OCI-LY3 (cell line): ENCODE measurements around the gene SV2B.

Experiments used
- H2AFZ ChIP-seq: fragments of 200-600, 300-600 bp; shearing (Covaris generic); 2 replicates; pipeline ENCODE4 v1.6.0; 2014; ENCODE audit warnings: antibody characterized with exemption, low read depth, low read length
- H3K27ac ChIP-seq: fragments of 200-600, 300-600 bp; sonication (generic); 2 replicates; pipeline ENCODE4 v1.5.1; 2014; ENCODE audit warnings: mild to moderate bottlenecking, low read length, moderate library complexity, mixed read lengths
- H3K27me3 ChIP-seq: fragments of 200-600, 300-600 bp; sonication (generic); 2 replicates; pipeline ENCODE4 v1.6.1; 2014; ENCODE audit warnings: low read depth, low read length, mixed read lengths
- H3K36me3 ChIP-seq: fragments of 200-600, 300-600 bp; sonication (generic); replicated peaks from 2 replicates; pipeline ENCODE3; 2014; ENCODE audit warnings: low read depth, low read length, mixed read lengths
- H3K4me1 ChIP-seq: fragments of 300-600, 200-600 bp; sonication (generic); 2 replicates; pipeline ENCODE4 v1.6.1; 2014; ENCODE audit warnings: low read length, mixed read lengths
- H3K4me2 ChIP-seq: fragments of 200-600, 300-600 bp; sonication (generic); 2 replicates; pipeline ENCODE4 v1.6.1; 2014; ENCODE audit warnings: low read length, mixed read lengths
- H3K4me3 ChIP-seq: fragments of 300-600, 200-600 bp; sonication (generic); 2 replicates; pipeline ENCODE4 v1.5.1; 2014; ENCODE audit warnings: antibody characterized with exemption, mild to moderate bottlenecking, low read length, moderate library complexity
- H3K79me2 ChIP-seq: fragments of 300-600, 200-600 bp; shearing (Covaris generic); 2 replicates; pipeline ENCODE4 v1.6.1; 2014; ENCODE audit warnings: mild to moderate bottlenecking, low read length, mixed read lengths
- H3K9ac ChIP-seq: fragments of 300-600, 200-600 bp; shearing (Covaris generic); 2 replicates; pipeline ENCODE4 v1.6.0; 2014; ENCODE audit warnings: mild to moderate bottlenecking, low read length, moderate library complexity
- H3K9me3 ChIP-seq: fragments of 200-600, 300-600 bp; shearing (Covaris generic); 2 replicates; pipeline ENCODE4 v1.6.1; 2014; ENCODE audit warnings: low read length, mixed read lengths; ENCODE audit not compliant: insufficient read depth
- H4K20me1 ChIP-seq: fragments of 200-600, 300-600 bp; sonication (generic); 2 replicates; pipeline ENCODE4 v1.6.1; 2016; ENCODE audit warnings: low read length, mixed read lengths; ENCODE audit not compliant: insufficient read depth
- EZH2phosphoT487 ChIP-seq: fragments of 200-600 bp; shearing (Covaris generic); IDR thresholded peaks from 2 replicates; pipeline ENCODE4 v1.6.1; 2018; ENCODE audit warnings: antibody characterized with exemption, mixed run types, low read depth
- TF ChIP-seq, protein P1 (sequence below): fragments of 200-600, 300-600 bp; sonication (generic); IDR thresholded peaks from 2 replicates; pipeline ENCODE4 v1.5.1; 2014; ENCODE audit warnings: antibody characterized with exemption, low read length, low read depth

The SV2B gene

DNA sequence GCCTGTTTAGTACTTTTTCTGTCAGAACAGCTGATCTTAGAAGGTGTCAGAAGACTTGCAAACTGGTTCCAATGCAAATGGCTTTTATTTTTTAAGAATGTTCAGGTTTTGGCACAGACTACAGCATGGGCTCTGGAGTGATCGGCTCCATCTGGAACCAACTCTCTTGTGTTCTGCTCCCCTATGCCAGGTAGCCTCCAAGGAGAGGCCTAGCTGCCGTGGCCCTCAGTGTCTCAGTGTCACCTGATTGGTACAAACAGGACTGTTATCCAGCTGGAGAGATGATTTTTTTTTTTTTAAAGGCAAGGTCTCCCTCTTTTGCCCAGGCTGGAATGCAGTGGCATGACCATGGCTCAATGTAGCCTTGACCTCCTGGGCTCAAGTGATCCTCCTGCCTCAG lies 183.1 kb downstream of the SV2B start:
- TF ChIP-seq EZH2phosphoT487: no peak
- TF ChIP-seq, protein P1, sequence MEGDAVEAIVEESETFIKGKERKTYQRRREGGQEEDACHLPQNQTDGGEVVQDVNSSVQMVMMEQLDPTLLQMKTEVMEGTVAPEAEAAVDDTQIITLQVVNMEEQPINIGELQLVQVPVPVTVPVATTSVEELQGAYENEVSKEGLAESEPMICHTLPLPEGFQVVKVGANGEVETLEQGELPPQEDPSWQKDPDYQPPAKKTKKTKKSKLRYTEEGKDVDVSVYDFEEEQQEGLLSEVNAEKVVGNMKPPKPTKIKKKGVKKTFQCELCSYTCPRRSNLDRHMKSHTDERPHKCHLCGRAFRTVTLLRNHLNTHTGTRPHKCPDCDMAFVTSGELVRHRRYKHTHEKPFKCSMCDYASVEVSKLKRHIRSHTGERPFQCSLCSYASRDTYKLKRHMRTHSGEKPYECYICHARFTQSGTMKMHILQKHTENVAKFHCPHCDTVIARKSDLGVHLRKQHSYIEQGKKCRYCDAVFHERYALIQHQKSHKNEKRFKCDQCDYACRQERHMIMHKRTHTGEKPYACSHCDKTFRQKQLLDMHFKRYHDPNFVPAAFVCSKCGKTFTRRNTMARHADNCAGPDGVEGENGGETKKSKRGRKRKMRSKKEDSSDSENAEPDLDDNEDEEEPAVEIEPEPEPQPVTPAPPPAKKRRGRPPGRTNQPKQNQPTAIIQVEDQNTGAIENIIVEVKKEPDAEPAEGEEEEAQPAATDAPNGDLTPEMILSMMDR: no peak
- Histone ChIP-seq H2AFZ (no peak overlapping the region), H3K27me3 (peaks cover 30% of the 10 kb centered on the region)

DNA sequence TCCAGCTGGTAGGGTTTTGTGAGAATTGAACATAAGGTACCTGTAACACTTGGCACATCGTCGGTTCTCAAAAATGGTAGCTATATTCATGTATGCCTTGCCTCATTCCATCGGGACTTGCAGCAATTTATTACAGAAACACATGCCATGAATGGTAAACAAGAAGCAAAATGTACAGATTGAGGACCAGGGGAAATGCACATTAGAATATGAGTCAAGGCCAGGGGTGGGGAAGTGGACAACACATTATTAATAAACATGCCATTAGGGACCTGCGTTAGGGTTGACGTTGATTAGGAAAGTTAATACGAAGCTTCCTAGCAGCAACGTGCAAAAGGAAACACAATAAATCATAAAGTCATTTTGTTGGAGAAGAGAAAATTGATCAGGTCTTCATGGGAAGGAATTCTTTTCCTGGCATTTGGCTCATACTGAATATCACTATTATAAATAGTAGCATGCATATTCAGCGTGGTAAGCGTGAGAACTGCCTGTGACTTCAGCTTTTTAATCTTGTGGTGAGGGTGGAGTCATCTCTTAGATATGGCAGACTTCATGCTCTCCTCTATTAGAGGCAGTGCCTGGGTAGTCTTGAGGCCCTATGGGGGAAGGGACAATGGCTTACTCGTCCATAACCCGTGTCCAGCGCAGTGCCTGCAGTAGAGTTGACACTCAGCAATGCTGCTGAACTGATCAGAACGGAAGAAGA lies 184.9 kb downstream of the SV2B start:
- TF ChIP-seq, protein P1: no peak
- TF ChIP-seq EZH2phosphoT487: no peak
- Histone ChIP-seq H3K4me3 (no peak overlapping the region), H3K79me2 (no peaks in the 10 kb centered on the region), H3K4me2 (no peak overlapping the region), H3K27me3 (peaks cover 26% of the 10 kb centered on the region), H4K20me1 (no peaks in the 10 kb centered on the region), H3K27ac (no peak overlapping the region), H2AFZ (no peak overlapping the region), H3K4me1 (no peaks in the 10 kb centered on the region), H3K9me3 (no peaks in the 10 kb centered on the region), H3K36me3 (no peaks in the 10 kb centered on the region), H3K9ac (no peak overlapping the region)

More for the DNA sequence above, 183.1 kb downstream of the SV2B start:
- Histone ChIP-seq H3K4me3 (no peak overlapping the region), H3K9ac (no peak overlapping the region), H3K27ac (no peak overlapping the region), H3K4me1 (no peaks in the 10 kb centered on the region), H3K79me2 (no peaks in the 10 kb centered on the region), H3K36me3 (no peaks in the 10 kb centered on the region), H3K9me3 (no peaks in the 10 kb centered on the region), H3K4me2 (no peak overlapping the region), H4K20me1 (no peaks in the 10 kb centered on the region)

DNA sequence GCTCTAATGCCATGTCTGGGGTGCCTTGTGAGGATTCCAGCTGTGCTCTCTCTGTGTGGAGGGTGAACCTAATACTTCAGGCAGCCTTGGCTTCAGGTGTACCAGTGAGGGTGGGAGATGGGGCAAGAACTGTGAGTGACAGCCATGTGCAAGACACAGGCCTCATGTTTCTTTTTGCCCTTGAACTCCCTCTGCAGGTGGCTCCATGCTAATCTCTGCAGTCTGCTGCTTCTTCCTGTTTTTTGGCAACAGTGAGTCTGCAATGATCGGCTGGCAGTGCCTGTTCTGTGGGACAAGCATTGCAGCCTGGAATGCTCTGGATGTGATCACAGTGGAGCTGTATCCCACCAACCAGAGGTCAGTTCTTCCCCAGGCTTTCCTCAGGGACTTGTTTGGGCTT lies 189.3 kb downstream of the SV2B start:
- Histone ChIP-seq H4K20me1 (no peaks in the 10 kb centered on the region), H3K36me3 (no peaks in the 10 kb centered on the region), H3K79me2 (no peaks in the 10 kb centered on the region), H3K4me3 (no peak overlapping the region), H3K9ac (no peak overlapping the region), H3K4me1 (no peaks in the 10 kb centered on the region), H3K27ac (no peak overlapping the region), H2AFZ (no peak overlapping the region), H3K4me2 (no peak overlapping the region), H3K9me3 (no peaks in the 10 kb centered on the region), H3K27me3 (peaks cover 17% of the 10 kb centered on the region)
- TF ChIP-seq EZH2phosphoT487: no peak
- TF ChIP-seq, protein P1: peak; percentile 26

DNA sequence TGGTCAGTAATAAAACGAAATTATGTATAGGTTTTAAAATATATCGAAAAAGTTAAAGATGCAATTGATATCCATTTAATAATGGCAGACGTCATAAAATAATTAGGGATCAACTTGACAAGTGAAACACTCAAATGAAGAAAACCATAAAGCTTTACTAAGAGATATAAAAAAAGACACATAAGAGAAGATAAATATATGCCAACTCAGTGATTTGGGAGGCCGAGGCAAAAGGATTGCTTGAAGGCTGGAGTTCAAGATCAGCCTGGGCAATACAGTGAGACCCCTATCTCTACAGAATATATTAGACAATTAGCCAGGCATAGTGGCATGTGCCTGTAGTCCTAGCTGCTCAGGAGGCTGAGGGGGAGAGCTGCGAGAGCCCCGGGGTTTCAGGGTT lies 190.5 kb downstream of the SV2B start:
- Histone ChIP-seq H3K9me3 (no peaks in the 10 kb centered on the region), H3K79me2 (no peaks in the 10 kb centered on the region), H3K36me3 (no peaks in the 10 kb centered on the region), H3K27me3 (peaks cover 24% of the 10 kb centered on the region), H3K4me3 (no peak overlapping the region), H3K9ac (no peak overlapping the region), H4K20me1 (no peaks in the 10 kb centered on the region), H3K4me2 (no peak overlapping the region), H2AFZ (no peak overlapping the region), H3K27ac (no peak overlapping the region), H3K4me1 (no peaks in the 10 kb centered on the region)
- TF ChIP-seq EZH2phosphoT487: no peak
- TF ChIP-seq, protein P1: no peak
